ENCODE results near the gene GABBR2. TPM values are rescaled to one million over a fixed set of nuclear protein-coding genes. Genes with fewer than 3 reads are reported as not detected.

GABBR2 gene
- total RNA-seq, 1 donor from 2014 or later = 42.7 TPM

GRCh38 chr9:98396656-98397055 lies 312.1 kb downstream of the GABBR2 start:
- no peak for DNase-seq

- no peak for DNase-seq
These were observed 312.5 kb downstream of the GABBR2 start for GRCh38 chr9:98396236-98396635.

GRCh38 chr9:98391867-98392266 lies 316.9 kb downstream of the GABBR2 start:
- no peak for DNase-seq

GRCh38 chr9:98391406-98391805 lies 317.3 kb downstream of the GABBR2 start:
- no peak for DNase-seq

GRCh38 chr9:98385751-98386150 lies 323.0 kb downstream of the GABBR2 start:
- no peak for DNase-seq

GRCh38 chr9:98383758-98384157 lies 325.0 kb downstream of the GABBR2 start:
- DNase-seq = no peak

GRCh38 chr9:98381311-98382103 lies 327.2 kb downstream of the GABBR2 start:
- no peak for DNase-seq

GRCh38 chr9:98380065-98380681 lies 328.6 kb downstream of the GABBR2 start:
- DNase-seq = no peak

GRCh38 chr9:98379572-98379971 lies 329.2 kb downstream of the GABBR2 start:
- DNase-seq = no peak

GRCh38 chr9:98378794-98379193 lies 329.9 kb downstream of the GABBR2 start:
- DNase-seq = no peak

GRCh38 chr9:98378206-98378780 lies 330.4 kb downstream of the GABBR2 start:
- no peak for DNase-seq

- no peak for DNase-seq
These were observed 333.5 kb downstream of the GABBR2 start for GRCh38 chr9:98375138-98375726.

- no peak for DNase-seq
These were observed 334.2 kb downstream of the GABBR2 start for GRCh38 chr9:98374385-98375051.

- no peak for DNase-seq
These were observed 335.1 kb downstream of the GABBR2 start for GRCh38 chr9:98373609-98374008.

GRCh38 chr9:98372077-98372836 lies 336.5 kb downstream of the GABBR2 start:
- DNase-seq = no peak

- no peak for DNase-seq
These were observed 337.8 kb downstream of the GABBR2 start for GRCh38 chr9:98370976-98371315.

GRCh38 chr9:98370300-98370975 lies 338.3 kb downstream of the GABBR2 start:
- DNase-seq = no peak

- DNase-seq = no peak
These were observed 338.8 kb downstream of the GABBR2 start for GRCh38 chr9:98369896-98370295.

GRCh38 chr9:98369471-98369870 lies 339.3 kb downstream of the GABBR2 start:
- DNase-seq = no peak

GRCh38 chr9:98369066-98369425 lies 339.7 kb downstream of the GABBR2 start:
- DNase-seq = no peak

GRCh38 chr9:98368366-98369065 lies 340.2 kb downstream of the GABBR2 start:
- no peak for DNase-seq

All from occipital lobe (tissue), 2 donors.